HG03558 (cell line): ENCODE measurements around the gene LMO3.

Experiments
- ATAC-seq: cut with Tn5 transposase; IDR thresholded peaks from one replicate; pipeline ENCODE4 v1.9.1; 2021; ENCODE audit warnings: moderate number of reproducible peaks; ENCODE audit not compliant: unreplicated experiment; ENCODE audit errors: extremely low read depth

LMO3 gene

GRCh38 chr12:16602412-16602811 lies 3.5 kb downstream of the LMO3 start:
- ATAC-seq: no peak

- no peak for ATAC-seq
These were observed 5.4 kb downstream of the LMO3 start for GRCh38 chr12:16600525-16600924.

- no peak for ATAC-seq
These were observed 6.9 kb downstream of the LMO3 start for GRCh38 chr12:16599081-16599480.

DNA sequence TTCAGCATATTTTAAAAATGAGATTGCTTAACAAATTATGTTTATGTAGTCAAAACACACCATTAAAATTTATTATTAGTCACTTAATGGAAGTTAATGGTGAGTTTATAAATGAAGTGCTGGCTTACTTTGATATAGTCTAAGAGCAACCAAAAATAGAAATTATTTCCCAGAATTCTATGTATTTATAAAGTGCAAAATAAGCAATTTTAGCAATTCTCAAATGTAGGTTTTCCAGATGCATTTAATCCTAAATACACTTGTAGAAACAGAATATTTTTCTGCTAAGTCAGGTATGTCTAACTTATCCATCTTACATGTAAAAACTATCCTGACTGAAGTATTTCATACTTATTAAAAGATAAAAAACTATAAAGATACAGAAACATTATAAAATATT lies 11.2 kb downstream of the LMO3 start:
- ATAC-seq: no peak

GRCh38 chr12:16593546-16593945 lies 12.4 kb downstream of the LMO3 start:
- no peak for ATAC-seq

- no peak for ATAC-seq
These were observed 15.3 kb downstream of the LMO3 start for GRCh38 chr12:16590645-16591044.

- no peak for ATAC-seq
These were observed 17.1 kb downstream of the LMO3 start for GRCh38 chr12:16588812-16589211.

- no peak for ATAC-seq
These were observed 18.4 kb downstream of the LMO3 start for GRCh38 chr12:16587514-16587913.

DNA sequence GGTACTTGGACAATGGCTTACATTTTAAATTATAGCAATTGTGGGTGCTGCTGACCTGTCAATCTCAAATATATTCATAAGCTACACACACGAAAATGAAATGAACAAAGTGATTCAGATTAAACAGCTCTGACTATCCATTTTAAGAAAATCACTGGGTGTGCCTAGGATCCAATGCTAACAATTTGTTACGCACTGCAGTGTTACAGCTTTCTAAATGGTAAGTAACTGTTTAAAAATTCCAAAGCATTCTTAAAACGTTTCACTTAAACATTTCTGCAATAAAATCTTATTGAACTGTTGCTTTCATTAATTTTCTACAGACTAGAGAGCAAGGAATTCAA lies 18.9 kb downstream of the LMO3 start:
- no peak for ATAC-seq

GRCh38 chr12:16586350-16587109 lies 19.4 kb downstream of the LMO3 start:
- ATAC-seq: no peak

DNA sequence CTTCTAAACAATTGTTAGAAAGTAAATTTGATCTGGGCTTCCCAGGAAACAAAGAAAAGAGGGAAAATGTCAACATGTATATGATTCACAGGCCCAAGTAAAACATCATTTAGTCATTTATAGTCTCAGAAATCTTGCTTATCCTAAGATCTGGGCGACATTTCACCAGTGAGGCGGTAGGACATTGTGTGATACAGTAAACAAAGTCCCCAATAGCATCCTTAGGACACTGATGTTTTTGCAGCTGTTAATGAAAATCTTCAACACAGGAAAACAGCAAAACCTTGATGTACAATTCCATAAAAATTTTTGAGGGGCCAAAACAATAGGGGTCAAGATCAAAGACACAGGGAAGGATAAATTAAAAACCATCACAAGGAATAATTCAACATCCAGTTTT lies 20.2 kb downstream of the LMO3 start:
- no peak for ATAC-seq

DNA sequence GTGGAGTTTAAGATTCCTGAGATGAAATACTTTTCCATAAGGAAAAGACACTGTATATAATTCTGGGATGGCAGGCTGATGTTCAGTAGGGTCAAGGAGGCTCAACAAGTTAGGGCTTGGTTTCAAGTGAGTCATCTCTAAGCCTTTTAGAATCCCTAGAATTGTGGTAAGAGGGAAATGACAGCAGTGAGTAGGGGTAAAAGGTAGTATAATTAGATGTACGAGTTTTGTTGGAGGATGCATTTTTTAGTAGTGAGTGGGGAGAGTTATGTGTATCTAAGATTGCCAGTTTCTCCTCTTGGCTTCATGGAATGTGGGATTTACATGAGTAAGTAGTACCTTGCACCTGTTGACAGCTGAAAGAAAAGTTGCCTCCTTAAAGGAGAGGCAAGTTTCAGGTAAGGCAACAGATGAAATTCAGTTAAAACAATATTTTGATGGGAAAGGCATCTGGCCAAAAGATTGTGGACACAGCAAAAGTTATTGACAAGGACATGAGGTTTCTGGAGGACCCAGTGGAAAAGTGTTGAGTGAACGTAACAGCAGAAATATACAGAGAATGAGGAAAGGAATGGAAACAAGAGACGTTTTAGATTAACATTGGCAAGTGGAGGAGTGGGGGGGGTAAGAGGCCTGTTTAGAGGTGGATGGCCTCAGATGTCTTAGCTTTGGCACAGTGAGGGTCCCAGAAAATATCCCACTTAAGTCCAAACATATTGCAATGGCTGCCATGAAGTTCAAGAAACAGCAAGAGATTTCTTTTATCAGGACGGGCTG lies 21.8 kb downstream of the LMO3 start:
- no peak for ATAC-seq

DNA sequence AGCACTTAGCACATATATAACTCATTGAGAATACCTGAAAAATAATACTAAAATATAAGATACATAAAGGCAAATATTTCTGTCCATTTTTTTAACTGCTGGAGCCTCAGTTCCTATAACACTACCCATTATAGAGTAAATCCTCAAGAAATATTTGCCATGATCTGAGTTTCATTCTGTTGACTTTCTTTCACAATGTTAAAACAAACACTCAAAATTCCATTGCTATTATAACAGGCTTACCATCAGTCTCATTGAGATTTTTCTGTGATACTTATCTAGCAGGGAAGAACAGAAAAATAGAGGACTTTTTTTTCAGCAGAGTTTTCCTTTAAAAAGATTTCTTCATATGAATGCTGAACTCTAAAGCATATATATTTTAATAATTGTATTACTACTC lies 24.5 kb downstream of the LMO3 start:
- ATAC-seq: no peak

GRCh38 chr12:16579041-16579440 lies 26.9 kb downstream of the LMO3 start:
- ATAC-seq: no peak

DNA sequence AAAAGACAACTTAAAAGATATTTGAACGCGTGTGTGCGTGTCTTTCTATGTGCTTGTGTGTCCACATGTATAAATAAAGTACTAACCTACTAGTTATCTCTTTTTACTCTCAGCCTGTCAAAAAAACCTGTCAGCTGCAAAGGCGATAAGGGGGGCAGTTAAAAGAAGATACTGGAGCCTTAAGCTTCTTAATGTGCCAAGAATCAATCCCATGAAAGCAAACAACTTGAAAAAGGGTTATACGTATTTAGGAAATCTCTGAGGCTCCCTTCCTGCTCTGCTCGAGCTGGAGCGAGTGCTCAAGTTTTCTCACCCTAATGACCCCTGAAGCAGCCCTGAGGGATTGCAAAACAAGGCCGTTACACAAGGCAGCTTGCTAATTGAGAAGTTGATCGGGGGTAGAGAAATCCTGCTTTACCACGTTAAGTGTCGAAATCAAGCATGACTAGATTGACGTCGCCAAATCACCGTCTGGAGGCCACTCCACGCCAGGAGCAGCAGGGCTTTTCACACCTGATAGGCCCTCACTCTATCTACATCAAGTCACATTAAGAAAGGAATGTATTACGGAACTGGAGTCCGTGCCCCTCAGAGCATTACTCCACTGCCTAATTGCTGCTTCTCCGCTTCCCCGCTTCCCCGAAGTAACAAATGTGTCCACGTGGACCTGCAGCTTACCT lies 32.4 kb downstream of the LMO3 start:
- no peak for ATAC-seq

DNA sequence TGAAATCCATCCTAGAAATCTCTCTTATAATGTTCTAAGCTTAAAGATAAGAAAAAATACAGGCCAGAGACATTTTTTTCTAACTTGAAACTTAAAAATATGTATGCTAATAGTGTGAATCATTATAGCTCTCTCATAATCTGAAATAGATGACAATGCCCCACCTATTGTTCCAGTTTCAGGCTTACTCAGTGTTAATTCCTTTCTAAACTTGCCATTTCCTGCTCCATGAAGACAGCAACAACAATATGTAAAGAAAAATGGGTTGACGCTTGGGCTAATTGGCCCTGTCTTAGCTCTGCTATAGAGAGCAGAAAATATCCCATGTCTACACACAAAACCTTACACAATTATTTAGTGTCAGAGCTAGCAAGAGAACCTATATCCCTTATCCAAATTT lies 37.1 kb downstream of the LMO3 start:
- no peak for ATAC-seq

DNA sequence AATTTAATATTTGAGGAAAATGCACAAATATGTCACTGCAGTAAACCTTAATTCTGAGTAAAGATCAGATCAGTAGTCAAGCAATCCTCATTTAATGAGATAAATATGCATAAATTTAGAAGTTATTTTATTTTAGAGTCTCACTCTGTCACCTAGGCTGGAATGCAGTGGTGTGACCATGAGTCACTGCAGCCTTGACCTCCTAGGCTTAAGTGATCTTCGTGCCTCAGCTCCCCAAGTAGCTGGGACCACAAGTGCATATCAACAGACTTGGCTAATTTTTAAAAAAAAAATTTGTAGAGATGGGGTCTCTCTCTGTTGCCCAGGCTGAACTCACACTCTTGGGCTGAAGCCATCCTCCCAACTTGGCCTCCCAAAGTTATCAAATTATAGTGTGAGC lies 41.3 kb downstream of the LMO3 start:
- no peak for ATAC-seq

DNA sequence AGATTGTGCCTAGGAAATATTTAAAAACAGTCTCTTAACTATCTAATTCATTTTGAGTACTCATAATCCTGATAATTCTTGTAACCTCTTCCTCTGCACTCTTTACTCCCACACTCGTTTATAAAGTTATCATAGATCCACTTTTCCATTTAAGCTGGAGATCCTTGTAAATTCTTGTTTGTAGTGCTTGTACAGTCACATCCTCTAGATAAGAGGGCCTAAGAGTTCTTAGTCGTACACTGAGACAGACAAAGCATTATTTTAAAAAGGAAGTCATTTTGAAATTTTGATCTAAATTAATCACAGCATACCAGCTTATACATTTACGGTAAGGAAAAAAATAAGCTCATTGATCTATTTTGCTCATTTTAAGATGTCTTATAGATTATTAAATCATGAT lies 42.5 kb downstream of the LMO3 start:
- ATAC-seq: no peak

DNA sequence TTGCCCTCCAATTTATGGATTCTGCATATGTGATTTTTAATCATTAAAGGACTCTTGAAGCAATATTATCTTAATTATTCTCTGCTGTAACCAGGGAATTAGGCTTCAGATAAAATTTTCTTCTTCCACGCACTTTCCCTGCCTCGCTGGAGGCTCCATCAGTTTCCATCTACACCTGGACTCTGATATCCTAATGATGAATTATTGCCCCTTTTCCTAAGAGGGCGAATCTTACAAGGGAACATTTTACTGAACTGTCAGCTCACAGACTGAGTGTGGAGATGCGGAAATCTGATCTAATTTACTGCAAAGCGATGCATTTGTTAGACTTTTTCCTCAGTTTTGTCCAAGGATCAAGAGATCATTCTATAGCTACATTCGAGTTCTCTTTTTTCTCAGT lies 43.0 kb downstream of the LMO3 start:
- ATAC-seq: no peak

DNA sequence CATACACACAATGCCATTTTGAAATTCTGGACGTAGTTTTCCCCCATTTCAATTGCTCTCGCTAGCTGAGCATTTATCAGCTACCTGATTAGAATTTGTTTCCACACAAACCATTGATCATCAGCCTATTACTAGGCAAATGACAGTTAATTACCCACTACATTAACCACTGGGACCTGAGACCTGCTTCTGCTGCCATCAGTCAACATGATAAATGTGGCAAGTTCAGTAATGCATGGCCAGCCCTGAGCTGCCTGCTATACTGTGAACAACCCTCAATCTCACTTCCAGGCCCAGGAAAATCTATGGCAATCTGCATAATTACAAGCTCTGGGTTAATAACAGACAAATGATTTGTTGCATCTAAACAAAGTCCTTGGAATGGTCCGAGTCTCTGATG lies 43.5 kb downstream of the LMO3 start:
- no peak for ATAC-seq

- ATAC-seq: no peak
These were observed 45.7 kb downstream of the LMO3 start for GRCh38 chr12:16560273-16560672.
